SK-N-SH (cell line): ENCODE results near the gene SECISBP2L. TPM values are rescaled to one million over a fixed set of nuclear protein-coding genes. Genes with fewer than 3 reads are reported as not detected.

ENCODE experiments used
- CTCF ChIA-PET: fragments of 300-600, 350-600 bp; formaldehyde crosslinking; extraction: SDS; loops from one replicate; lab custom pipeline; 2021; lab: Yijun Ruan, JAX
- POLR2A ChIA-PET: fragments of 350-600 bp; sonication (Branson Sonifier 250); formaldehyde crosslinking; extraction: SDS; loops from one replicate; lab custom pipeline; 2020; ENCODE audit warnings: antibody characterized with exemption, inconsistent platforms; lab: Yijun Ruan, JAX
- DNase-seq: peaks from one replicate; pipeline ENCODE4 v3.0.0; 2012
- H2AFZ ChIP-seq: fragments of 200-600 bp; sonication (generic); 2 replicates; pipeline ENCODE4 v1.8.1; 2016; ENCODE audit warnings: antibody characterized with exemption, mild to moderate bottlenecking, low read depth
- H3F3A ChIP-seq: fragments of 200-600 bp; sonication (generic); replicated peaks from 2 replicates; pipeline ENCODE3; 2016; ENCODE audit warnings: antibody characterized with exemption, mild to moderate bottlenecking; ENCODE audit not compliant: insufficient read depth
- H3K27ac ChIP-seq, 2 experiments: fragments of 200-500 bp in 1 of 2; fragments of 200-600 bp in 1 of 2; sonication (Bioruptor generic) in 1 of 2; sonication (generic), shearing (Covaris generic) in 1 of 2; 2 replicates each; pipeline versions ENCODE4 v1.5.1 to v1.6.1; 2014 to 2016; ENCODE audit warnings: low read depth in 2 of 2, inconsistent platforms in 1 of 2, low read length in 1 of 2, mild to moderate bottlenecking in 1 of 2, mixed read lengths in 1 of 2
- H3K27me3 ChIP-seq: fragments of 200-600 bp; sonication (generic), shearing (Covaris generic); 2 replicates; pipeline ENCODE4 v1.6.1; 2016; ENCODE audit warnings: mixed run types; ENCODE audit not compliant: insufficient read depth
- H3K36me3 ChIP-seq, 2 experiments: fragments of 200-500 bp in 1 of 2; fragments of 200-600 bp in 1 of 2; sonication (Bioruptor generic) in 1 of 2; sonication (generic) in 1 of 2; replicated peaks in 1 of 2; 2 replicates each; pipeline versions ENCODE3 to v1.5.1; 2014 to 2016; ENCODE audit warnings: low read length in 1 of 2, mild to moderate bottlenecking in 1 of 2; ENCODE audit not compliant: insufficient read depth in 2 of 2, control insufficient read depth in 1 of 2
- H3K4me1 ChIP-seq, 2 experiments: fragments of 200-500 bp in 1 of 2; fragments of 200-600 bp in 1 of 2; sonication (Bioruptor generic) in 1 of 2; sonication (generic), shearing (Covaris generic) in 1 of 2; 2 replicates each; pipeline versions ENCODE4 v1.5.1 to v1.6.1; 2014 to 2016; ENCODE audit warnings: low read depth in 1 of 2, low read length in 1 of 2, mixed run types in 1 of 2; ENCODE audit not compliant: insufficient read depth in 2 of 2, control insufficient read depth in 1 of 2
- H3K4me2 ChIP-seq: fragments of 200-600 bp; sonication (generic), shearing (Covaris generic); 2 replicates; pipeline ENCODE4 v1.6.1; 2017; ENCODE audit warnings: mixed run types
- H3K4me3 ChIP-seq, 2 experiments: fragments of 200-500 bp in 1 of 2; fragments of 200-600 bp in 1 of 2; sonication (Bioruptor generic) in 1 of 2; sonication (generic), shearing (Covaris generic) in 1 of 2; 2 replicates each; pipeline versions ENCODE4 v1.5.1 to v1.8.1; 2014 to 2016; ENCODE audit warnings: low read depth in 2 of 2, inconsistent platforms in 1 of 2, low read length in 1 of 2, mild to moderate bottlenecking in 1 of 2, mixed read lengths in 1 of 2, moderate library complexity in 1 of 2
- H3K79me2 ChIP-seq: fragments of 200-600 bp; sonication (generic); 2 replicates; pipeline ENCODE4 v1.8.1; 2017; ENCODE audit warnings: mild to moderate bottlenecking; ENCODE audit not compliant: insufficient read depth
- H3K9ac ChIP-seq: fragments of 200-600 bp; sonication (generic); 2 replicates; pipeline ENCODE4 v1.6.1; 2017; ENCODE audit warnings: mixed run types
- H3K9me2 ChIP-seq: fragments of 200-600 bp; sonication (generic); 2 replicates; pipeline ENCODE4 v1.6.1; 2017; ENCODE audit warnings: mixed run types
- H3K9me3 ChIP-seq: fragments of 200-600 bp; sonication (generic); 2 replicates; pipeline ENCODE4 v1.6.1; 2017; ENCODE audit warnings: mixed run types, mild to moderate bottlenecking, moderate library complexity
- H4K20me1 ChIP-seq: fragments of 200-600 bp; sonication (generic); 2 replicates; pipeline ENCODE4 v1.6.1; 2017; ENCODE audit warnings: mild to moderate bottlenecking, mixed run types; ENCODE audit not compliant: insufficient read depth
- CTCF ChIP-seq: fragments of 200-600 bp; sonication (generic); IDR thresholded peaks from 2 replicates; pipeline ENCODE4 v1.6.1; 2017; ENCODE audit warnings: antibody characterized with exemption, mild to moderate bottlenecking, moderate library complexity
- FOSL2 ChIP-seq: IDR thresholded peaks from 2 replicates; pipeline ENCODE4 v1.4.0; 2012; ENCODE audit warnings: low read depth, mild to moderate bottlenecking, moderate library complexity, borderline replicate concordance
- IRF3 ChIP-seq: fragments of 150-350 bp; IDR thresholded peaks from 2 replicates; pipeline ENCODE4 v1.6.1; 2016; ENCODE audit warnings: mild to moderate bottlenecking, low read depth, low read length
- MAX ChIP-seq: IDR thresholded peaks from 2 replicates; pipeline ENCODE4 v1.4.0; 2012; ENCODE audit warnings: low read depth
- RAD21 ChIP-seq: IDR thresholded peaks from 2 replicates; pipeline ENCODE4 v1.6.1; 2012; ENCODE audit warnings: mild to moderate bottlenecking, low read length
- TEAD4 ChIP-seq: IDR thresholded peaks from 2 replicates; pipeline ENCODE4 v1.4.0; 2012; ENCODE audit warnings: mild to moderate bottlenecking, borderline replicate concordance; ENCODE audit not compliant: insufficient read depth
- YY1 ChIP-seq: IDR thresholded peaks from 2 replicates; pipeline ENCODE4 v1.4.0; 2012; ENCODE audit warnings: low read depth, mild to moderate bottlenecking
- WGBS: methylation state at CpG from one replicate; pipeline ENCODE4 v1.1.6; 2017; ENCODE audit warnings: low lambda C conversion rate; 5-methylcytosine and 5-hydroxymethylcytosine counted together
- polyA plus RNA-seq, 3 experiments: library from polyadenylated mRNA; depleted of rRNA; stranded (reverse); fragments of >200 nt; gene quantifications; 2 replicates each; pipeline ENCODE4 v1.2.3, GENCODE V29; 2012

The SECISBP2L gene
- polyA plus RNA-seq, 1 of the 3 experiments (the other 2 are of a cell fraction): 6.0 TPM

GRCh38 chr15:48955370-48955769, 90.9 kb downstream of the SECISBP2L start:
- H3K4me3 ChIP-seq: no peak overlapping the region
- WGBS: 76% methylated on average over 2 of the region's 4 CpGs
- no peak for DNase-seq
- H3K27me3 ChIP-seq: no peaks in the 10 kb centered on the region
- H4K20me1 ChIP-seq: no peaks in the 10 kb centered on the region
- H2AFZ ChIP-seq: no peak overlapping the region
- no peaks in the 10 kb centered on the region for H3F3A ChIP-seq
- CTCF ChIA-PET: no interaction called here
- H3K4me1 ChIP-seq: no peaks in the 10 kb centered on the region
- H3K4me2 ChIP-seq: no peak overlapping the region
- no peaks in the 10 kb centered on the region for H3K9me3 ChIP-seq
- no peak overlapping the region for H3K9ac ChIP-seq
- no peak for TF ChIP-seq YY1
- TF ChIP-seq CTCF: no peak
- TF ChIP-seq, all 33 proteins: peak for 0
- POLR2A ChIA-PET: no interaction called here
- Histone ChIP-seq H3K9me2 (no peaks in the 10 kb centered on the region), H3K27ac (no peak overlapping the region), H3K79me2 (0 out of 2 replicates have a peak, but pooled peaks cover 3% of the 10 kb centered on the region), H3K36me3 (no peaks in the 10 kb centered on the region)

GRCh38 chr15:48954538-48954937, 91.7 kb downstream of the SECISBP2L start:
- Histone ChIP-seq H3K4me2 (no peak overlapping the region), H3K4me1 (no peaks in the 10 kb centered on the region), H3K4me3 (no peak overlapping the region), H3K36me3 (no peaks in the 10 kb centered on the region), H3K27ac (no peak overlapping the region), H4K20me1 (no peaks in the 10 kb centered on the region), H3K9ac (no peak overlapping the region), H3K27me3 (no peaks in the 10 kb centered on the region), H2AFZ (no peak overlapping the region), H3K9me2 (no peaks in the 10 kb centered on the region), H3F3A (no peaks in the 10 kb centered on the region), H3K79me2 (no peaks in the 10 kb centered on the region), H3K9me3 (no peaks in the 10 kb centered on the region)
- ChIA-PET POLR2A (interaction anchor here (0.9 kb wide), 1 partner anchor 76 kb away, joined by 3 read pairs; the partner anchor contains the start of gene EID1), CTCF (no interaction called here)
- no peak for TF ChIP-seq CTCF
- TF ChIP-seq TEAD4: no peak
- no peak for TF ChIP-seq MAX
- 57% methylated on average over 5 of the region's 5 CpGs for WGBS
- no peak for DNase-seq

- no peak for TF ChIP-seq IRF3
- no peak for TF ChIP-seq RAD21
- no peak for TF ChIP-seq FOSL2
- TF ChIP-seq TEAD4: no peak
- 100% methylated on average over 1 of the region's 1 CpG for WGBS
- CTCF ChIA-PET: interaction anchor here (1.1 kb wide), 1 partner anchor 85 kb away, joined by 4 read pairs; no protein-coding TSS in a partner anchor
- Histone ChIP-seq H2AFZ (no peak overlapping the region), H3K79me2 (no peaks in the 10 kb centered on the region), H3K27ac (no peak overlapping the region), H3K4me2 (no peak overlapping the region), H3K27me3 (no peaks in the 10 kb centered on the region), H3K4me1 (peaks cover 0 to 16% of the 10 kb centered on the region in 2 experiments; a peak in 1 of 4 replicates), H3K4me3 (no peak overlapping the region), H3K9ac (no peak overlapping the region), H4K20me1 (no peaks in the 10 kb centered on the region), H3K9me2 (no peaks in the 10 kb centered on the region), H3F3A (peaks cover 14% of the 10 kb centered on the region), H3K36me3 (no peaks in the 10 kb centered on the region), H3K9me3 (no peaks in the 10 kb centered on the region)
- DNase-seq: no peak
- POLR2A ChIA-PET: no interaction called here
These were observed 99.4 kb downstream of the SECISBP2L start for GRCh38 chr15:48946840-48947187.
